Breast epithelium (tissue), 3 donors: ENCODE measurements around the gene PLXNB2.

ENCODE experiments used
- CTCF ChIP-seq, 3 donors: fragments of 450-650 bp; IDR thresholded peaks; one replicate each; pipeline ENCODE4 v1.5.1; 2016 to 2017; ENCODE audit warnings: antibody characterized with exemption in 3 of 3, mild to moderate bottlenecking in 3 of 3, moderate library complexity in 3 of 3
- POLR2AphosphoS5 ChIP-seq, 3 donors: sonication (generic); formaldehyde crosslinking; IDR thresholded peaks; one replicate each; pipeline ENCODE4 v1.6.1; 2017; ENCODE audit warnings: antibody characterized with exemption in 3 of 3

GRCh38 chr22:50305393-50305922 is 2.0 kb downstream of the PLXNB2 start:
- TF ChIP-seq POLR2AphosphoS5 (IDR thresholded peaks at IDR 0.05) (no peak), CTCF (IDR thresholded peaks at IDR 0.05) (no peak)
